GM13976 (cell line): ENCODE results near the gene GRID1.

Experiments used
- DNase-seq: peaks from one replicate; pipeline ENCODE4 v3.0.0; 2012; ENCODE audit warnings: low spot score
- in situ Hi-C: fragments of 300-500 bp; cut with MboI; formaldehyde crosslinking; loops from one replicate; pipeline ENCODE4 v1.12.0; 2022; ENCODE audit warnings: low sequenced_read_pairs, mixed read lengths, inconsistent platforms; ENCODE audit not compliant: unreplicated experiment
- TF ChIP-seq, protein P1 (sequence below): IDR thresholded peaks from 2 replicates; pipeline ENCODE4 v1.5.1; 2012; ENCODE audit warnings: borderline replicate concordance, mild to moderate bottlenecking; ENCODE audit not compliant: insufficient read depth; ENCODE audit errors: extremely low read depth, missing control alignments, control extremely low read depth

The GRID1 gene

DNA sequence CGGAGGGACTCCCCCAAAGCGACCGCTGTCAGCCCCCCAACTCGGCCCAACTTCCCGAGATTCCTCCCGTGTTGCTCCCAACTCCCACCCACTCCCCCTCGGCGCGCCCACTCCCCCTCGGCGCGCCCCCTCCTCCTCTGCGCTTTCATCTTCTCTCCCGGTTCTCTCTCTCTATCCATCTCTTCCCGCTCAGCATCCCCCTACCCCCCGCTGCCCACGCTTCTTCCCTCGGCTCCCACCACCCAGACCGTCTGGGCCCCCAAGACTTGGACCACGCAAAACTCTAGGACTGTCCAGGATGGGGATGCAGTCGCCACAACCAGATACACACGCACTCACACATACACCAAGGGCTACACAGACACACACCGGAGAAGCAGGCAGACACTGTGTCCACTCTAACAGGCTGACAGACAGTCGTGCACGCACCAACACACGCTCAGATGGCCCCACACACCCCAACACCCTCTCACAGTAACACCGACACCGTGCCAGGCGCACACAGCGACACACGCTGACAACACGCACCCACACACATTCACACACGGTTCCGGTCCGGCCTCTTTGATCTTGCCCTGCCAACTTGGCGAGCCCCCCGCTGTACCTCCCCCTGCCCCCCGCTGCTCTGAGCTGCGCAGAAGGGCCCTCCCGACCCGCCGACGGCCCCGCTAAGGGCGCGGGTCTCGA, 1.1 kb downstream of the GRID1 start:
- DNase-seq, result peak; percentile 56

GRCh38 chr10:86364491-86365345, 1.9 kb downstream of the GRID1 start:
- in situ Hi-C loops, result no loop called here
- no peak for DNase-seq
- TF ChIP-seq, protein P1, sequence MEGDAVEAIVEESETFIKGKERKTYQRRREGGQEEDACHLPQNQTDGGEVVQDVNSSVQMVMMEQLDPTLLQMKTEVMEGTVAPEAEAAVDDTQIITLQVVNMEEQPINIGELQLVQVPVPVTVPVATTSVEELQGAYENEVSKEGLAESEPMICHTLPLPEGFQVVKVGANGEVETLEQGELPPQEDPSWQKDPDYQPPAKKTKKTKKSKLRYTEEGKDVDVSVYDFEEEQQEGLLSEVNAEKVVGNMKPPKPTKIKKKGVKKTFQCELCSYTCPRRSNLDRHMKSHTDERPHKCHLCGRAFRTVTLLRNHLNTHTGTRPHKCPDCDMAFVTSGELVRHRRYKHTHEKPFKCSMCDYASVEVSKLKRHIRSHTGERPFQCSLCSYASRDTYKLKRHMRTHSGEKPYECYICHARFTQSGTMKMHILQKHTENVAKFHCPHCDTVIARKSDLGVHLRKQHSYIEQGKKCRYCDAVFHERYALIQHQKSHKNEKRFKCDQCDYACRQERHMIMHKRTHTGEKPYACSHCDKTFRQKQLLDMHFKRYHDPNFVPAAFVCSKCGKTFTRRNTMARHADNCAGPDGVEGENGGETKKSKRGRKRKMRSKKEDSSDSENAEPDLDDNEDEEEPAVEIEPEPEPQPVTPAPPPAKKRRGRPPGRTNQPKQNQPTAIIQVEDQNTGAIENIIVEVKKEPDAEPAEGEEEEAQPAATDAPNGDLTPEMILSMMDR, result no peak

More for the DNA sequence above, 1.1 kb downstream of the GRID1 start:
- in situ Hi-C loops, result no loop called here
- TF ChIP-seq, protein P1, result no peak

GRCh38 chr10:86363833-86364490, 2.6 kb downstream of the GRID1 start:
- TF ChIP-seq, protein P1, result no peak
- in situ Hi-C loops, result no loop called here
- DNase-seq, result no peak

GRCh38 chr10:86363184-86363832, 3.3 kb downstream of the GRID1 start:
- DNase-seq, result peak; percentile 83
- TF ChIP-seq, protein P1, result peak; percentile 61
- in situ Hi-C loops, result no loop called here

DNA sequence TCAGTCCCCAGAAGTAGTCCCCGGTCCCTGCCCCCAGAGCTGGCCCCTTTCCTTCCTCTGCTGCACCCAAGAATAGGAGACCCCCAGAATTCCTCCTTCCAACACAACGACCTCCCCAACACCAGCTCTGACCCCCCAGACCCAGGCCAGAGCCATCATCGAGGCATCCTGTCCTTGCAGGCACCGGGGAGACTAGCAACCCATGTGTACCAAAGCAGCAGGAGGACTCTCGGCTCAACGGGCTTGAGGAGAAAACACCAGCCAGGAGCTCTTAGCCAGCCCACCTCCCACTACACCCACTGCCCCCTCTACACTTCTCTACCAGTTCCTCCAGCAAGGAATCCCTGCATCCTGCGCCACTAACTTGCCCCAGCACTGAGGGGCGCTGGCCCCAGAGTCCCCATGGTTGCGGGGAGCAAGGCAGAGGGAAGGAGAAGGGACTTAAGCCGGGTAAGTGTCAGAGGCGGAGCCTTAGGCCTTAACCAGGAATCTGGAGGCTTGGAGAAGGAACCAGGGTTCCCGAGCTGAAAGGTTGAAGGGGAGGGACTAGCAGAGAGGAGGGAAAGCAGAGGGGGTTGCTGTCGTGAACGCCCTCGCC, 3.9 kb downstream of the GRID1 start:
- TF ChIP-seq, protein P1, result no peak
- in situ Hi-C loops, result no loop called here
- no peak for DNase-seq

- in situ Hi-C loops, result no loop called here
- TF ChIP-seq, protein P1, result no peak
These were observed 4.5 kb downstream of the GRID1 start for GRCh38 chr10:86362129-86362527.

More at GRCh38 chr10:86362129-86362527, 4.5 kb downstream of the GRID1 start:
- DNase-seq, result no peak
